GM10847 (cell line): ENCODE data around the gene CMTM4.

Experiments used
- POLR2A ChIP-seq: IDR thresholded peaks from 2 replicates; pipeline ENCODE4 v1.6.1; 2011; ENCODE audit not compliant: insufficient read length; ENCODE audit errors: extremely low read depth

CMTM4 gene

GRCh38 chr16:66658860-66659190, 37.7 kb downstream of the CMTM4 start:
- TF ChIP-seq POLR2A = no peak

- no peak for TF ChIP-seq POLR2A
Measured at GRCh38 chr16:66658143-66658859, 38.2 kb downstream of the CMTM4 start.

- TF ChIP-seq POLR2A = no peak
Measured at GRCh38 chr16:66656547-66656946, 40.0 kb downstream of the CMTM4 start.

- no peak for TF ChIP-seq POLR2A
Measured at GRCh38 chr16:66653581-66654350, 42.8 kb downstream of the CMTM4 start.

- no peak for TF ChIP-seq POLR2A
Measured at GRCh38 chr16:66652661-66653360, 43.7 kb downstream of the CMTM4 start.

GRCh38 chr16:66651965-66652364, 44.6 kb downstream of the CMTM4 start:
- no peak for TF ChIP-seq POLR2A

- no peak for TF ChIP-seq POLR2A
Measured at GRCh38 chr16:66651474-66651765, 45.1 kb downstream of the CMTM4 start.

- TF ChIP-seq POLR2A = no peak
Measured at GRCh38 chr16:66650707-66651473, 45.7 kb downstream of the CMTM4 start.

GRCh38 chr16:66649636-66650205, 46.8 kb downstream of the CMTM4 start:
- no peak for TF ChIP-seq POLR2A

GRCh38 chr16:66649167-66649566, 47.4 kb downstream of the CMTM4 start:
- no peak for TF ChIP-seq POLR2A

- no peak for TF ChIP-seq POLR2A
Measured at GRCh38 chr16:66647866-66648265, 48.7 kb downstream of the CMTM4 start.

- no peak for TF ChIP-seq POLR2A
Measured at GRCh38 chr16:66641387-66641786, 55.2 kb downstream of the CMTM4 start.

- no peak for TF ChIP-seq POLR2A
Measured at GRCh38 chr16:66640724-66641314, 55.7 kb downstream of the CMTM4 start.

- no peak for TF ChIP-seq POLR2A
Measured at GRCh38 chr16:66639091-66639885, 57.3 kb downstream of the CMTM4 start.
